ENCODE data around the gene CKB. TPM values are rescaled to one million over a fixed set of nuclear protein-coding genes. Genes with fewer than 3 reads are reported as not detected.

Gene CKB
- total and polyA plus RNA-seq, 12 donors = 273 to 1,062 (median 632) TPM

GRCh38 chr14:103524002-103524935, 1.6 kb upstream of the CKB start:
- intact Hi-C loops (cut with DNase I) = no loop called here
- TF ChIP-seq CTCF (IDR thresholded peaks at IDR 0.05) = no peak
- Histone ChIP-seq H3K9me3 (no peaks in the 10 kb centered on the region), H3K36me3 (no peaks in the 10 kb centered on the region), H3K4me3 (no peak overlapping the region), H3K27ac (peak overlapping the region in 2 of 10 donors; percentile 22 to 82), H3K4me1 (peaks cover 20 to 79% (median 64%) of the 10 kb centered on the region in 9 donors), H3K27me3 (peaks cover 0 to 42% (median 0%) of the 10 kb centered on the region in 7 donors)
- no peak for ATAC-seq
- 77 to 82% methylated on average over 12 of the region's 12 CpGs for WGBS, 2 donors
- DNase-seq = no peak

GRCh38 chr14:103523575-103523954, 935 bp upstream of the CKB start:
- Histone ChIP-seq H3K4me1 (peaks cover 27 to 84% (median 69%) of the 10 kb centered on the region in 9 donors), H3K36me3 (no peaks in the 10 kb centered on the region), H3K27me3 (peaks cover 0 to 42% (median 0%) of the 10 kb centered on the region in 7 donors), H3K9me3 (no peaks in the 10 kb centered on the region), H3K27ac (peak overlapping the region in 1 of 10 donors; percentile 82), H3K4me3 (peak overlapping the region in 1 of 10 donors; percentile 59)
- WGBS, 2 donors = 45 to 46% methylated on average over 10 of the region's 10 CpGs
- no peak for ATAC-seq
- DNase-seq = no peak
- no peak for TF ChIP-seq CTCF (IDR thresholded peaks at IDR 0.05)
- intact Hi-C loops (cut with DNase I) = no loop called here

- peak in 1 of 2 donors; percentile 44 for DNase-seq
- ATAC-seq = peak in 1 of 8 donors; percentile 3
- Histone ChIP-seq H3K4me1 (peaks cover 34 to 85% (median 67%) of the 10 kb centered on the region in 9 donors), H3K4me3 (peak overlapping the region; percentile 48 to 63 (median 60)), H3K36me3 (no peaks in the 10 kb centered on the region), H3K27ac (peak overlapping the region; percentile 50 to 87 (median 74)), H3K9me3 (no peaks in the 10 kb centered on the region), H3K27me3 (peaks cover 0 to 42% (median 0%) of the 10 kb centered on the region in 7 donors)
- TF ChIP-seq CTCF (IDR thresholded peaks at IDR 0.05) = no peak
- intact Hi-C loops (cut with DNase I) = no loop called here
- 0 to 1% methylated on average over 64 to 74 of the region's 74 CpGs for WGBS, 2 donors
Observed at GRCh38 chr14:103521951-103522563, 573 bp downstream of the CKB start.

- peaks cover 0 to 42% (median 0%) of the 10 kb centered on the region in 7 donors for H3K27me3 ChIP-seq
- WGBS, 2 donors = 0% methylated on average over 48 to 76 of the region's 77 CpGs
- intact Hi-C loops (cut with DNase I) = no loop called here
- no peak for TF ChIP-seq CTCF (IDR thresholded peaks at IDR 0.05)
- no peaks in the 10 kb centered on the region for H3K36me3 ChIP-seq
- DNase-seq (peak in 1 of 2 donors; percentile 75), ATAC-seq (peak; percentile 32 to 56 (median 47))
- peak overlapping the region; percentile 48 to 63 (median 60) for H3K4me3 ChIP-seq
- peak overlapping the region; percentile 50 to 87 (median 74) for H3K27ac ChIP-seq
- H3K9me3 ChIP-seq = no peaks in the 10 kb centered on the region
- peaks cover 37 to 87% (median 61%) of the 10 kb centered on the region in 9 donors for H3K4me1 ChIP-seq
Observed at GRCh38 chr14:103521438-103521950, 1.1 kb downstream of the CKB start.
